ENCODE data around the gene NRG3. TPM values are rescaled to one million over a fixed set of nuclear protein-coding genes. Genes with fewer than 3 reads are reported as not detected.

Gene NRG3
- total RNA-seq, 1 experiment from 2014 or later: 0.08 TPM

DNA sequence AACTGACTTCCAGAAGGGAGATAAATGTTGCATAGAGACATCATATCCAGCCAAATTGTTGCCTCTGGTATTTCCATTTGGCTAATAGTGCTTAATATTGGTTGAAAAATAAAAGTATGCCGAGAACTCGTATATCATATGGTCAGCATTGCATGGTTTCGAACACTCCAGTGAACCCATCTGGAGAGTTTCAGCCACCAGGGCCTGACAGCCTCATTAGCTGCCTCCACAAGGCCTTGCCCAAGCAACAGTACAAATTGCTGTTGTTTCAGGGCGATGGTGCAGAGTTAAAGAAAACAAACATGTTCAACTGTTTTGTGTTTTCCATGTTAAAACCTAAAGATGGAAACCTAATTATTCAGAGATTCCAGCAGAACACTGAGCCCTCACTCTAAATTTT is 28.5 kb downstream of the NRG3 start:
- no peak for DNase-seq (ENCODE audit: low read depth, low spot score)

DNA sequence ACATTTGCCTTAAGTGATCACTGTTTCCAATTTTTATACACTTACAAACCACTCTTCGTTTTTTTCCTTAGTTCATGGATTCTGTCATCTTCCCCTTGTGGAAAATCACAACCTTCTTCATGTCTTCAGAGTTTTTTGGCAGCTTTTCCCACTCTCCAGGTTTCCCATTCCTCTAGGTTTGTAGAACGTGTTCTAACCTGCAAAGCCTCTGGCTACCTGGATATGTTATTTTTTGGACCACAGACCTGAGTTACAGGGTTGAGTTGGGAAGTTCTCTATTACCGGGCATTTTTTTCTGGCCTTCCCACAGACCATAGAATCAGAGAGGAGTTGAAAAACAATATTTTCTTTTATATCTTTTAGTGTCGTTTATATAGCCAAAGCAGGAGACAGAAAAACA is 30.2 kb downstream of the NRG3 start:
- POLR2A ChIA-PET: no interaction called here
- BruUV-seq (replicated peaks): no TSS peak
- H3K4me1 ChIP-seq (ENCODE audit: control insufficient read depth, insufficient read depth, low read length): no peaks in the 10 kb centered on the region

More for the DNA sequence above, 28.5 kb downstream of the NRG3 start:
- no peak overlapping the region for H3K4me3 ChIP-seq (ENCODE audit: low read depth in 2 of 2, low read length in 2 of 2)
- ATAC-seq: no peak
- no peak for TF ChIP-seq SIN3A (IDR thresholded peaks at IDR 0.05; ENCODE audit: borderline replicate concordance, insufficient read depth, low read depth, low read length)
- no peak for TF ChIP-seq POLR2AphosphoS5 (IDR thresholded peaks at IDR 0.05; ENCODE audit: low read depth, low read length)
- TF ChIP-seq TCF7L2 (IDR thresholded peaks at IDR 0.05; ENCODE audit: low read depth, low read length): no peak
- TF ChIP-seq, protein P1, sequence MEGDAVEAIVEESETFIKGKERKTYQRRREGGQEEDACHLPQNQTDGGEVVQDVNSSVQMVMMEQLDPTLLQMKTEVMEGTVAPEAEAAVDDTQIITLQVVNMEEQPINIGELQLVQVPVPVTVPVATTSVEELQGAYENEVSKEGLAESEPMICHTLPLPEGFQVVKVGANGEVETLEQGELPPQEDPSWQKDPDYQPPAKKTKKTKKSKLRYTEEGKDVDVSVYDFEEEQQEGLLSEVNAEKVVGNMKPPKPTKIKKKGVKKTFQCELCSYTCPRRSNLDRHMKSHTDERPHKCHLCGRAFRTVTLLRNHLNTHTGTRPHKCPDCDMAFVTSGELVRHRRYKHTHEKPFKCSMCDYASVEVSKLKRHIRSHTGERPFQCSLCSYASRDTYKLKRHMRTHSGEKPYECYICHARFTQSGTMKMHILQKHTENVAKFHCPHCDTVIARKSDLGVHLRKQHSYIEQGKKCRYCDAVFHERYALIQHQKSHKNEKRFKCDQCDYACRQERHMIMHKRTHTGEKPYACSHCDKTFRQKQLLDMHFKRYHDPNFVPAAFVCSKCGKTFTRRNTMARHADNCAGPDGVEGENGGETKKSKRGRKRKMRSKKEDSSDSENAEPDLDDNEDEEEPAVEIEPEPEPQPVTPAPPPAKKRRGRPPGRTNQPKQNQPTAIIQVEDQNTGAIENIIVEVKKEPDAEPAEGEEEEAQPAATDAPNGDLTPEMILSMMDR (IDR thresholded peaks at IDR 0.05): no peak
- TF ChIP-seq, protein P2, sequence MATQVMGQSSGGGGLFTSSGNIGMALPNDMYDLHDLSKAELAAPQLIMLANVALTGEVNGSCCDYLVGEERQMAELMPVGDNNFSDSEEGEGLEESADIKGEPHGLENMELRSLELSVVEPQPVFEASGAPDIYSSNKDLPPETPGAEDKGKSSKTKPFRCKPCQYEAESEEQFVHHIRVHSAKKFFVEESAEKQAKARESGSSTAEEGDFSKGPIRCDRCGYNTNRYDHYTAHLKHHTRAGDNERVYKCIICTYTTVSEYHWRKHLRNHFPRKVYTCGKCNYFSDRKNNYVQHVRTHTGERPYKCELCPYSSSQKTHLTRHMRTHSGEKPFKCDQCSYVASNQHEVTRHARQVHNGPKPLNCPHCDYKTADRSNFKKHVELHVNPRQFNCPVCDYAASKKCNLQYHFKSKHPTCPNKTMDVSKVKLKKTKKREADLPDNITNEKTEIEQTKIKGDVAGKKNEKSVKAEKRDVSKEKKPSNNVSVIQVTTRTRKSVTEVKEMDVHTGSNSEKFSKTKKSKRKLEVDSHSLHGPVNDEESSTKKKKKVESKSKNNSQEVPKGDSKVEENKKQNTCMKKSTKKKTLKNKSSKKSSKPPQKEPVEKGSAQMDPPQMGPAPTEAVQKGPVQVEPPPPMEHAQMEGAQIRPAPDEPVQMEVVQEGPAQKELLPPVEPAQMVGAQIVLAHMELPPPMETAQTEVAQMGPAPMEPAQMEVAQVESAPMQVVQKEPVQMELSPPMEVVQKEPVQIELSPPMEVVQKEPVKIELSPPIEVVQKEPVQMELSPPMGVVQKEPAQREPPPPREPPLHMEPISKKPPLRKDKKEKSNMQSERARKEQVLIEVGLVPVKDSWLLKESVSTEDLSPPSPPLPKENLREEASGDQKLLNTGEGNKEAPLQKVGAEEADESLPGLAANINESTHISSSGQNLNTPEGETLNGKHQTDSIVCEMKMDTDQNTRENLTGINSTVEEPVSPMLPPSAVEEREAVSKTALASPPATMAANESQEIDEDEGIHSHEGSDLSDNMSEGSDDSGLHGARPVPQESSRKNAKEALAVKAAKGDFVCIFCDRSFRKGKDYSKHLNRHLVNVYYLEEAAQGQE (IDR thresholded peaks at IDR 0.05; ENCODE audit: insufficient read depth in 1 of 2, low read depth in 2 of 2, low read length in 1 of 2): no peak
- H3K36me3 ChIP-seq (ENCODE audit: control insufficient read depth, insufficient read depth, low read length): no peaks in the 10 kb centered on the region
- POLR2A ChIA-PET: no interaction called here
- intact Hi-C loops (cut with micrococcal nuclease; ENCODE audit: unreplicated experiment) (no loop called here), in situ Hi-C loops (cut with HindIII; ENCODE audit: low pct_unique_long_range_greater_than_20kb, low sequenced_read_pairs) (no loop called here)
- BruUV-seq (replicated peaks): no TSS peak
- H3K9me3 ChIP-seq (ENCODE audit: control insufficient read depth, insufficient read depth, low read depth, low read length): no peaks in the 10 kb centered on the region
- CTCF ChIA-PET: no interaction called here
- H3K4me1 ChIP-seq (ENCODE audit: control insufficient read depth, insufficient read depth, low read length): no peaks in the 10 kb centered on the region
- H3K27me3 ChIP-seq (ENCODE audit: control insufficient read depth, insufficient read depth, low read length): no peaks in the 10 kb centered on the region
- no peak overlapping the region for H3K27ac ChIP-seq (ENCODE audit: low read length)

More for the DNA sequence above, 30.2 kb downstream of the NRG3 start:
- H3K27me3 ChIP-seq (ENCODE audit: control insufficient read depth, insufficient read depth, low read length): no peaks in the 10 kb centered on the region
- H3K9me3 ChIP-seq (ENCODE audit: control insufficient read depth, insufficient read depth, low read depth, low read length): no peaks in the 10 kb centered on the region
- no peaks in the 10 kb centered on the region for H3K36me3 ChIP-seq (ENCODE audit: control insufficient read depth, insufficient read depth, low read length)
- CTCF ChIA-PET: no interaction called here
- intact Hi-C loops (cut with micrococcal nuclease; ENCODE audit: unreplicated experiment): no loop called here
- ATAC-seq (no peak), DNase-seq (ENCODE audit: low read depth, low spot score) (no peak)
- TF ChIP-seq, protein P1 (IDR thresholded peaks at IDR 0.05): no peak
- TF ChIP-seq, protein P2 (IDR thresholded peaks at IDR 0.05; ENCODE audit: insufficient read depth in 1 of 2, low read depth in 2 of 2, low read length in 1 of 2): no peak
- TF ChIP-seq TCF7L2 (IDR thresholded peaks at IDR 0.05; ENCODE audit: low read depth, low read length) (no peak), SIN3A (IDR thresholded peaks at IDR 0.05; ENCODE audit: borderline replicate concordance, insufficient read depth, low read depth, low read length) (no peak), POLR2AphosphoS5 (IDR thresholded peaks at IDR 0.05; ENCODE audit: low read depth, low read length) (no peak)
- H3K27ac ChIP-seq (ENCODE audit: low read length): no peak overlapping the region
- H3K4me3 ChIP-seq (ENCODE audit: low read depth in 2 of 2, low read length in 2 of 2): no peak overlapping the region
- in situ Hi-C loops (cut with HindIII; ENCODE audit: low pct_unique_long_range_greater_than_20kb, low sequenced_read_pairs): no loop called here

All from Panc1 (cell line).